Endothelial cell of umbilical vein (primary cell): ENCODE measurements around the gene ATOH7. TPM values are rescaled to one million over a fixed set of nuclear protein-coding genes. Genes with fewer than 3 reads are reported as not detected.

ENCODE experiments used
- polyA plus RNA-seq, 4 experiments: library from polyadenylated mRNA; depleted of rRNA in 3 of 4; stranded (reverse) in 3 of 4; unstranded in 1 of 4; fragments of >200 nt; gene quantifications; 2 replicates each; pipeline versions ENCODE4 v1.2.1 to v1.2.3, GENCODE V29; 2011 to 2012; ENCODE audit warnings: missing spikeins in 1 of 4
- total RNA-seq: library from RNA; stranded (reverse); gene quantifications from 2 replicates; pipeline ENCODE4 v1.2.3, GENCODE V29; 2021

Gene ATOH7
- total and polyA plus RNA-seq, 2 donors (not counting 3 experiments of a cell fraction or from before 2014, with no cell fraction given), result not detected

Other genes with a start within 250 kb of the ATOH7 start
- 68.7 and 73.7 TPM in 2 replicates for gene HERC4, start 156.8 kb downstream of the ATOH7 start, total RNA-seq
- gene HERC4, start 156.8 kb downstream of the ATOH7 start, polyA plus RNA-seq, result 8.0 and 10.6 TPM in 2 replicates
- gene MYPN, start 122.6 kb downstream of the ATOH7 start, total RNA-seq, result not detected in 2 replicates
- 0.01 TPM in 1 of 2 replicates, not detected in the other for gene MYPN, start 122.6 kb downstream of the ATOH7 start, polyA plus RNA-seq
- gene HNRNPH3, start 100.0 kb upstream of the ATOH7 start, total RNA-seq, result 146 and 151 TPM in 2 replicates
- gene HNRNPH3, start 100.0 kb upstream of the ATOH7 start, polyA plus RNA-seq, result 17.9 and 34.0 TPM in 2 replicates
- 3.6 and 5.1 TPM in 2 replicates for gene PBLD, start 100.8 kb upstream of the ATOH7 start, total RNA-seq
- gene PBLD, start 100.8 kb upstream of the ATOH7 start, polyA plus RNA-seq, result 0.94 and 1.5 TPM in 2 replicates
- gene RUFY2, start 175.2 kb upstream of the ATOH7 start, total RNA-seq, result 24.2 and 26.1 TPM in 2 replicates
- gene RUFY2, start 175.2 kb upstream of the ATOH7 start, polyA plus RNA-seq, result 5.3 and 5.7 TPM in 2 replicates
- 18.1 and 18.2 TPM in 2 replicates for gene DNA2, start 239.9 kb upstream of the ATOH7 start, total RNA-seq
- 2.0 and 3.5 TPM in 2 replicates for gene DNA2, start 239.9 kb upstream of the ATOH7 start, polyA plus RNA-seq